CD4-positive, alpha-beta T cell treated with Interferon gamma for 1 hour (primary cell): ENCODE data around the gene ARL6IP4.
"Not testable (repeated sequence)": the region's sequence is repeated elsewhere in the genome, so short reads cannot be mapped to it uniquely, and the experiment has no call there.

Source experiments
- DNase-seq: peaks from one replicate; pipeline ENCODE4 v3.0.0-alpha.2; 2020

The ARL6IP4 gene

GRCh38 chr12:122980183-122981035 lies at the start of gene ARL6IP4:
Gene ARL6IP4, plus strand, starts transcription at chr12:122980681. Its CDS starts 459 bp downstream, at chr12:122981140.
- DNase-seq = peak; percentile 55

DNA sequence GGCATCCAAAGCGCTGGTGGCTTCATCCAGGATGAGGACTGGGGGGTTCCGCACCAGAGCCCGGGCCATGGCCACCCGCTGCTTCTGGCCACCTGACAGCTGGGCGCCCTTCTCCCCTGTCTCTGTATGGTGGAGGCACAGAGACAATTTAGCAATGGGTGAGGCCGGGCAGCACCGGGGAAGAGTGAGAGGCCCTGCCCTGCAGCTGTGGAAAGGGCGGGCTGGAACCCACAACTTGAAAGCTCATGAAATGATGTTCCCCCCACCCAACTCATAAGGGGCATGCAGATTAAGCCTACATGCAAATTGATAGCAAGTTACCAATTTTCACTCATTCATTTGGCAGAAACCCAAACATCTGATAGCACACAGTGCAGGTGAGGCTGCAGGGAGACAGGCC lies 48.3 kb upstream of the ARL6IP4 start:
- DNase-seq = no peak

DNA sequence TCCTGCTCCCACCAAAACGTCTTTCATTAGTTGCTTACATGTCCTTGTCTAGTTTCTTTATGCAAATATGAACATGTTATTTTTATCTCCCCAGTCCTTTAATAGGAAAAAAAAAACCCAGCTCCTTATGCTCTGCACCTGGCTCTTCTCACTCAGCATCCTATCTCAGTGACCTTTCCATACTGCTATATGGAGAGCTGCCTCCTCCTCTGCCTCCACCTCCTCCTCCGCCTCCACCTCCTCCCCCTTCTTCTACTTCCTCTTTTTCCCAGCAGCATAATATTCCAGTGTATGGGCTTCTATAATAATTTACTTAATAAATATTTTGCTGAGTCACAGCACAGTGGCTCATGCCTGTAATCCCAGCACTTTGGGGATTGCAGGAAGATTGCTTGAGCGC lies 45.8 kb upstream of the ARL6IP4 start:
- DNase-seq = no peak

GRCh38 chr12:122935318-122935717 lies 45.2 kb upstream of the ARL6IP4 start:
- DNase-seq = no peak

DNA sequence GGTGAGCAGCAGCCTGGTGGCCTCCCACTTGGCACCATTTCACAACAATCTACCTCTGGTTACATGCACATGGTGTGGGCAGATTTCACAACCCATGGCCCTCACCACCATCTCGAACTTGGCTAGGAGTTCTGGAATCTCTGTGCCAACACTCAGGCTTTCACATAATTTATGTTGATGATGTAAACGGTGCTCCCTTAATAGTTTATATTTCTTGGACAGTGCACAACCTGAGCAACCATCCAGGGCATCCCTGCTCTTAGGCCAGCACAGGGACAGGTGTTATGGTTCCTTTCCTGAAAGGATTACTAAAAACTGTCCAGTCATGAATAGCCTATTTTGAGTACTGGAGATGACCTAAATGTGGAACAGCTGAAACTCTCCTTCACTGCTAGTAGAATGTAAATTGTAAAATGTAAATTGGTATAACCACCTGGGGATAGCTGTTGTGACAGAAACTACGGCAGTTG lies 42.8 kb upstream of the ARL6IP4 start:
- no peak for DNase-seq

DNA sequence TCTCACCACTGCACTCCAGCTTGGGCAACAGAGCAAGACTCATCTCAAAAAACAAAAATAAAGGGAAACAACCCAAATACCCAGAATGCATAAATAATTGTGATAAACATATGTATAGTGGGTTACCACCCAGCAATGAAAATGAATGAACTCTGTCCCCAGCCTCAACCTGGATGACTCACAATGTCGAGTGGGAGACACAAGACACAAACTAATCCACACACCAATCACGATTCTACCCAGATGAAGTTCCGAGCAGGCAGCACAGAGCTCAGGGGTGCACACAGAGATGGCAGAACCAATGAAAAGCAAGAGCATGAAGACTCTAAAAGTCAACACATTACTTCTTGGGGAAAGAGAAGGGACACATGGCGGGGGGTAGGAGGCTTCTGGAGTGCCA lies 41.4 kb upstream of the ARL6IP4 start:
- no peak for DNase-seq

- not testable (repeated sequence) for DNase-seq
Observed at GRCh38 chr12:122941351-122941750, 39.1 kb upstream of the ARL6IP4 start.

DNA sequence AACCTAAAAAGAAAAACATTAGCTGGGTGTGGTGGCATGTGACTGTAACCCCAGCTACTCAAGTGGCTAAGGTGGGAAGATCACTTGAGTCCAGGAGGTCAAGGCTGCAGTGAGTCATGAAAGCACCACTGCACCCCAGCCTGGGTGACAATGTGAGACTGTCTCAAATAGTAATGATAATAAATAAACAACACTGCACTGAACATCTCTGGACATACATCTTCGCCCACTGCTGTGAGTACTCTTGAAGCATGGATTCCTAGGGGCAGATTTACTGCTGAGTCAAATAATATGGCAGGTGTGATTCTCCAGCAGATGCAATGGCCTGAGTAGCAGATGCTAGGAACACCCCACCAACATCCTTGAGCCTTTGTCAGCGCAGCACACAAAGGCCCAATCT lies 37.8 kb upstream of the ARL6IP4 start:
- DNase-seq = no peak

- DNase-seq = no peak
Observed at GRCh38 chr12:122943196-122943595, 37.3 kb upstream of the ARL6IP4 start.

DNA sequence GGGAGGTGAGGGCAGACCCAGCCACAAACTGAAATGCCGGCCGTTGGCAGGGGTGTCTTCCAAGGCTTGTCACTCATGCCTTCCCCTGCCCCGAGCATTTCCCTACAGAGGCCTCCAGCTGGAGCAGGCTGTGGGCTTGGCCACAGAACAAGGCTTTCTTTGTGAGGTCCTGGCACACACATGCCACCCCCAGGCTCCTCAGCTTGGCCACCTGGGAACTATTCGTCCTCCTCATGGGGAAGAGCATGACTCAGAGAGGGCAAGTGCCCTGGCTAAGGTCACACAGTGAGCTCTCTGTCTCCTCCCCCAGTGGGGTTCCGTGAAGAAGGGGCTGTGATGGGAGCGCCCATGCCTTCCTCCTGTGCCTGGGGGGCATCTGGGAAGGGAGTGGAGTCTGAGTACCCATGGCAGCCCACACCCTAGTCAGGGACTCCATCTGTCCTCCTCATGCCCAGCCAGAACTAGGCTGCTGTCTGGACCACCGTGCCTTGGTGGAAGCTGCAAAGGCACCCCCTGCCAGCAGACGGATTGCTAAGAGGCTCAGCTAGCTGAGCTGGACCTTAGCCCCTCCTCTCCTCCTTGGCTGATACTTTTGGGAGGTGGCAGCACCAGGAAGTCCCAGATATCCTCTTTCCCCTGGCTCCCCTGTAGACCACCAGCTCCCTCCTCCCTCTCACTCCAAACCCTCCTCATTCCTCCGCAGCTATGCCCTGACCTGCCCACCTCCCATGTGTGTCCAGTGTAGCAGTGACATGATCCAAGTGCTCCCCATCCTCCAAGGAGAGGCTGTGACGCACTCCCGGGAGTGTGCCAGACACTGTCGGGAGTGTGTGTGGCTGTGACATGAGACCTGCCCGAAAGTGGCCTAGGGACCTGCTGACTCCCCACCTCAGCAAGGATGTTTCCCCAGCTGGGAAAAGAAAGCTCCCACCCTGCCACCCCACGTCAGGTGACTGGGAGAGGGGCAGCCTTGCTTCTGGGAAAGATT lies 35.6 kb upstream of the ARL6IP4 start:
- no peak for DNase-seq

- DNase-seq = peak; percentile 86
Observed at GRCh38 chr12:122946690-122947341, 33.7 kb upstream of the ARL6IP4 start.

DNA sequence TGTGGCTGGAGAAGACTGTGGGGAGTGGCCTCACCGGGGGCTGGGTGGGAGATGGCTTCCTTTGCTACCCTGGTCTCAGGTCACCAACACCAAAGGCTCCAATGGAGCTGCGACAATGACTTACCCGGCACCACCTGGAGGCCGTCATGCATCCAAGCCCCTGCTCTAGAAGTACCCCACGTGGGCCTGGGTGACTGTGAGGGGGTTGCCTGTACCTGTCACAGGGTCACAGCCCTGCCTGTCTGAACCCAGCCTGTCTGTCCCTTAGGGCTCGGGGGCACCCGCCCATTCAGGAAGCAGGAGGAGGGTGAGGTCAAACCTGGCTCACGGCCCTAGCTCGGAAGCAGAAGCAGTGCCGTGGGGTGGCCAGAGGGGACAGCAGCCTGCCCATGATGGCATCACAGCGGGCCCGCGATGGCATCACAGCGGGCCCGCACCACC lies 33.1 kb upstream of the ARL6IP4 start:
- DNase-seq = peak; percentile 27

DNA sequence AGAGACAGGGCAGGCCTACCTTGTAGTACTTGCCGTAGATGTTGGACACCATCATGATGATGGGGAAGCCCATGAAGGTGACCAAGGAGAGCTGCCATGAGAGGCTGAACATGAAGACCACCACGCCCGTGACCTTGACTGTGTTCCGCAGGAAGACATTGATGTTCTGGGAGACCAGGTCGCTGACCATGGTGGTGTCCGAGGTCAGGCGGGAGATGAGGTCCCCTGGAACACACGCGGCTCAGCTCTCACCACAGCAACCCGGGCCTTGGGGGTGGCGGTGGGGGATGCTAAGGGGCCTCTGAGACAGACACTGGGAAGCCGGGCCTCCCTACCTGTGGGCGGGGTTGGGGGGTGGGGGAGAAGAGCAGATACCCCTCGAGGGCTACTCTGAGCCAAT lies 31.9 kb upstream of the ARL6IP4 start:
- DNase-seq = no peak

GRCh38 chr12:122949405-122949804 lies 31.1 kb upstream of the ARL6IP4 start:
- DNase-seq = no peak

DNA sequence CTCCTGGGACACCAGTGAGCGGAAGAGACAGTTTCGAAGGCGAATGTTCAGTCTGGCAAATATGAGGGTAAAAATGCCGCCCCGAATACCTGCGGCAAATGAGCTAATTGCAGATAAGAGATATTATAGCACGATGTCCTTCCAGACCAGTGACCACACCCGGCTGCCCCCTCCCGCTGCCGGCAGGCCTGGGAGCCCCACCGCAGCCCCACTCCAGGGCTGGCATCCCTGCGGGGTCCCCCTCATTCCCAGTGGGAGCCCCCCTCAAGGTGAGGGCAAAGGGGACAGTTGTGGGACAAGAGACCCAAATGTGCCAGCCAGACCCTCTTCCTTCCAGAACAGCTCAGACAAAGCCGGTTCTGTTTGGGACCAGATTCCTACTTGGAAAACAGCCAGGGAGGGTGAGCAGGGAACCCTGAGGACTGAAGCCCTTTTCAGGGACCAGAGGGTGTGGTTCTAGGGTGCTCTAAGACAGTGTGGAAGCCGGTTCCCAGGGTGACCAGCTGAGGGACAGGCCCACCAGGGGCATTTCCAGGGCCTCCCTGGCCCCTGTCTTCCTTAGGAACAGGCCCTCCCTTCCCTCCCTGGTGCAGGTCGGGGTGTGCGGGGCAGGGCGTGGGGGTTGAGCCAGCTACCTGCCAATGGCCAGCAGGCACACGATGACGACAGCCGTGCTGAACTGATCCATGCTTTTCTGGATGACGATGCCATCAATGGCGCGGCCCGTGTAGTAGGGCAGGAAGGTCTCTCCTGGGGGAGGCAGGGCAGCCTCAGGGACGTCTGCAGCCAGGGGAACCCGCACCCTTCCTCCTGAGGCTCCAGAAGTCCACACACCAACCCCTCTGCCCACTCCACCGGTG lies 30.4 kb upstream of the ARL6IP4 start:
- DNase-seq = no peak

DNA sequence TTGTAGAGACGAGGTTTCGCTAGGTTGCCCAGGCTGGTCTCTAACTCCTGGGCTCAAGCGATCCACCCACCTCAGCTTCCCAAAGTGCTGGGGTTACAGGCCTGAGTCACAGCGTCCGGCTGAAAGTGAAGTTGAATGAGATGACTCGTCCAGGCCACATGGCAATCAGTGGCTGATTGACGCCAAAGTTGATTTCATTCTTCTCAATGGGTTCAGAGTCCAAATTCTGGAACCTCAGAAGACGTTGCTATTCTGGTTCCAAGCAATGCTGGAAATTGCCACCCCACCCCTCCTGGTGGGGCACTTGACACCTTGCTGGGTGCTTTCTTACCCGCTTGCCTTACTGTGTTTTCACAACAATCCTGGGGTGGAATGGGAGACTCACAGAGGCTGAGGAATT lies 29.1 kb upstream of the ARL6IP4 start:
- DNase-seq = no peak

GRCh38 chr12:122951979-122952892 lies 28.2 kb upstream of the ARL6IP4 start:
- DNase-seq = peak; percentile 76

GRCh38 chr12:122955156-122955555 lies 25.3 kb upstream of the ARL6IP4 start:
- no peak for DNase-seq

DNA sequence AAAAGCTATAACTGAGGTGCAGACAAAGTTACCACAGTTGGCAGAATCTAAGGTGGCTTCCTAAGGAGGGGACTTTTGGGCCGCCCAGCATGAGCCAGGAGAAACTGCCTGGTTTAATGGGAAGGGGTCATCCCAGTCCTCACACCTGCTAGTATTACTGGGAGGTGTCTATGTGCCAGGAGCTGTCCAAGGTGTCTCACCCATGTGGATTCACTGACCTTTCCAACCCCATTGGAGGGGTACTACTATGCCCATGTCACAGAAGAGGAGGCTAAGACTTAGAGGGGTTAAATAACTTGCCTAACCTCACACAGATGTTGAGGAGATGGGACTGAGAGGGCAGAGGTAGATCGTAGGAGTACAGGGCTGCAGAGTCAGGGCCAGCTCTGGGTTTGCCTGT lies 24.4 kb upstream of the ARL6IP4 start:
- DNase-seq = no peak

DNA sequence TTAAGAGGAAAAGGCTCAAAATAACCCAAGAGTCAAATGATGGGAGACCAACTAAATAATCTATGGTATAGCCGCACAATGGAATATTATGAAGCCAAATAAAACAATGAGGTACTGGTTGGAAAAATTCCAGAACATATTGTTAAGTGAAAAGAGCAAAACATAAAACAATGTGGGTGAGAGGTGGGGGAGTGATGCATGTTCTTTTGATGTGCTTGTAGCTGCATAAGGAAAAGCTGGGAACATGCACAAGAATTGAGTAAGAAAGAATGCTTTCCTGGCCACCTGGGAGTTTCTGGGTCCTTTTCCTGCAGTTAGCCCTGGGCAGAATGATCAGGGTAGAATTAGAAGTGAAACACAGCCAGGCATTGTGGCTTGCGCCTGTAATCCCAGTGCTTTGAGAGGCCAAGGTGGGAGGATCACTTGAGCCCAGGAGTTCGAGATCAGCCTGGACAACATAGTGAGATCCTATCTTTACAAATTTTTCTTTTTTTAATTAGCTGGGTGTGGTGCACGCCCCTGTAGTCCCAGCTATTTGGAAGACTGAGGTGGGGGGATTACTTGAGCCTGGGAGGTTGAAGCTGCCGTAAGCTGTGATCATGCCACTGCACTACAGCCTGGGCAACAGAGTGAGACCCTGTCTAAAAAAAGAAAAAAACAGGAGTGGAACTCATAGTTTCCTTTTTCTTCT lies 22.1 kb upstream of the ARL6IP4 start:
- DNase-seq = no peak
